Activated gamma-delta T cell treated with Interleukin-2 at 50 U/mL for 16 hours (primary cell): ENCODE results near the gene DNAH17.
A peak's percentile ranks its signal among the peaks of the same experiment; 100 is the strongest.

Source experiments
- DNase-seq: peaks from one replicate; pipeline ENCODE4 v3.0.0-alpha.2; 2020

Gene DNAH17

GRCh38 chr17:78423961-78424675, 153.1 kb downstream of the DNAH17 start:
- DNase-seq: no peak

- no peak for DNase-seq
These were observed 154.2 kb downstream of the DNAH17 start for GRCh38 chr17:78422872-78423588.

- no peak for DNase-seq
These were observed 155.0 kb downstream of the DNAH17 start for GRCh38 chr17:78422267-78422605.

- DNase-seq: peak; percentile 71
These were observed 155.5 kb downstream of the DNAH17 start for GRCh38 chr17:78421534-78422266.

- DNase-seq: no peak
These were observed 156.1 kb downstream of the DNAH17 start for GRCh38 chr17:78421084-78421533.

- DNase-seq: no peak
These were observed 157.0 kb downstream of the DNAH17 start for GRCh38 chr17:78419970-78420815.

- no peak for DNase-seq
These were observed 158.7 kb downstream of the DNAH17 start for GRCh38 chr17:78418326-78419026.

GRCh38 chr17:78417531-78417909, 159.7 kb downstream of the DNAH17 start:
- no peak for DNase-seq

- DNase-seq: no peak
These were observed 160.2 kb downstream of the DNAH17 start for GRCh38 chr17:78416791-78417530.

- DNase-seq: no peak
These were observed 161.1 kb downstream of the DNAH17 start for GRCh38 chr17:78415821-78416711.

GRCh38 chr17:78414178-78415162, 162.7 kb downstream of the DNAH17 start:
- peak; percentile 47 for DNase-seq

- peak; percentile 10 for DNase-seq
These were observed 164.8 kb downstream of the DNAH17 start for GRCh38 chr17:78412403-78412802.

GRCh38 chr17:78411241-78411857, 165.8 kb downstream of the DNAH17 start:
- DNase-seq: no peak

- DNase-seq: no peak
These were observed 167.8 kb downstream of the DNAH17 start for GRCh38 chr17:78409191-78409928.

- no peak for DNase-seq
These were observed 168.6 kb downstream of the DNAH17 start for GRCh38 chr17:78408476-78409050.

GRCh38 chr17:78407387-78408000, 169.7 kb downstream of the DNAH17 start:
- DNase-seq: no peak

- DNase-seq: no peak
These were observed 170.3 kb downstream of the DNAH17 start for GRCh38 chr17:78406920-78407319.
